Fibroblast of mammary gland (primary cell): ENCODE data around the gene NTF3.

Source experiments
- DNase-seq: peaks from one replicate; pipeline ENCODE4 v3.0.0-alpha.2; 2010; ENCODE audit warnings: low read depth
- H3K4me3 ChIP-seq: 2 replicates; pipeline ENCODE4 v1.5.1; 2011; ENCODE audit warnings: low read depth, mild to moderate bottlenecking, low read length, moderate library complexity; ENCODE audit not compliant: control insufficient read depth
- TF ChIP-seq, protein P1 (sequence below): conservative IDR thresholded peaks from 2 replicates; pipeline ENCODE4 v1.5.1; 2011; ENCODE audit warnings: low read depth, low read length, inconsistent platforms; ENCODE audit not compliant: control insufficient read depth, insufficient read depth

Gene NTF3

DNA sequence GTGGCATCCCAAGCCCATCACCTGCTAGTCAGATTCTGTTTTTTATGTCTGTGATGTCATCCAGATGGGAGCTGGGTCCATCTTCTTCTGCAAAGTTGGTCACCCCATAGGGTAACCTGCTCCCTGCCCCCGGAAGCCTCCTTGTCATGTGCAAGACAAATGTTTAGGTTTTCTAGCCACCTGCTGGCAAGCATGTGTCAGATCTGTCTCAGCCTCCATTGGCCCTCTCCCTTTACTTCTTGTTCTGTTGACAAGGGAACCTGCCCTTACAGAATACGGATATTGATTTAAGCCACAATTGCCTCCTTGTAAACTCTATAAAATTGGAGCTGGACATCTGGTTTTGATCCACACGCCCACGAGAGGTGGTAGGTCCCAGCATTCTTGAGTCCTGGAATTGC lies 7.5 kb downstream of the NTF3 start:
- TF ChIP-seq, protein P1, sequence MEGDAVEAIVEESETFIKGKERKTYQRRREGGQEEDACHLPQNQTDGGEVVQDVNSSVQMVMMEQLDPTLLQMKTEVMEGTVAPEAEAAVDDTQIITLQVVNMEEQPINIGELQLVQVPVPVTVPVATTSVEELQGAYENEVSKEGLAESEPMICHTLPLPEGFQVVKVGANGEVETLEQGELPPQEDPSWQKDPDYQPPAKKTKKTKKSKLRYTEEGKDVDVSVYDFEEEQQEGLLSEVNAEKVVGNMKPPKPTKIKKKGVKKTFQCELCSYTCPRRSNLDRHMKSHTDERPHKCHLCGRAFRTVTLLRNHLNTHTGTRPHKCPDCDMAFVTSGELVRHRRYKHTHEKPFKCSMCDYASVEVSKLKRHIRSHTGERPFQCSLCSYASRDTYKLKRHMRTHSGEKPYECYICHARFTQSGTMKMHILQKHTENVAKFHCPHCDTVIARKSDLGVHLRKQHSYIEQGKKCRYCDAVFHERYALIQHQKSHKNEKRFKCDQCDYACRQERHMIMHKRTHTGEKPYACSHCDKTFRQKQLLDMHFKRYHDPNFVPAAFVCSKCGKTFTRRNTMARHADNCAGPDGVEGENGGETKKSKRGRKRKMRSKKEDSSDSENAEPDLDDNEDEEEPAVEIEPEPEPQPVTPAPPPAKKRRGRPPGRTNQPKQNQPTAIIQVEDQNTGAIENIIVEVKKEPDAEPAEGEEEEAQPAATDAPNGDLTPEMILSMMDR: no peak
- no peak overlapping the region for H3K4me3 ChIP-seq
- DNase-seq: no peak

- TF ChIP-seq, protein P1: no peak
- no peak overlapping the region for H3K4me3 ChIP-seq
- DNase-seq: no peak
Measured at GRCh38 chr12:5439788-5440300, 7.9 kb downstream of the NTF3 start.

GRCh38 chr12:5440978-5441377 lies 9.1 kb downstream of the NTF3 start:
- H3K4me3 ChIP-seq: no peak overlapping the region
- TF ChIP-seq, protein P1: no peak
- DNase-seq: no peak

- DNase-seq: no peak
- TF ChIP-seq, protein P1: no peak
- no peak overlapping the region for H3K4me3 ChIP-seq
Measured at GRCh38 chr12:5441497-5442236, 9.8 kb downstream of the NTF3 start.

- DNase-seq: peak; percentile 37
- TF ChIP-seq, protein P1: peak; percentile 29
- no peak overlapping the region for H3K4me3 ChIP-seq
Measured at GRCh38 chr12:5442251-5443006, 10.5 kb downstream of the NTF3 start.

DNA sequence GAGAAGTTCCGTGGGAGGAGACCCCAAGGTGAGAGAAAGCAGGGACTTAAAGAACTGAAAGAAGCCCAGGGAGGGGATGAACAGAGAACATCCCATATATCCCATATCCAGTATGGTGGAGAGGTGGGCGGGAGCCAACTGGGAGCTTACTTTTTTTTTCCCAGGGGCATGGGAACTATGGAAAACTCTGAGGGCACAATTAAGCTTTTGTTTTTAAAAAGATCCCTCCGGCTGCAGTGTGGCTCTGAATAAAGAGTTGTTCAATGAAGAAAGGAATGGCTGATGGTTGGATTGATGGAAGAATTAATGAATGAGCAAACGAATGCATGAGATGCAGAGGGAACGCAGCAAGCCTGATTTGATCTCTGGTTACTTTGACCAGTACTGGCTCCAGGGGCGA lies 12.6 kb downstream of the NTF3 start:
- H3K4me3 ChIP-seq: no peak overlapping the region
- no peak for DNase-seq
- TF ChIP-seq, protein P1: no peak
